HCT116 (cell line): ENCODE measurements around the gene GABRR3.

ENCODE experiments used
- CBX3 ChIP-seq: IDR thresholded peaks from 2 replicates; pipeline ENCODE4 v1.6.1; 2012; ENCODE audit warnings: low read depth
- CTCF ChIP-seq, 3 experiments: fragments of 200-600 bp in 1 of 3; sonication (generic) in 1 of 3; IDR thresholded peaks in 2 of 3; conservative IDR thresholded peaks in 1 of 3; 2 replicates each; pipeline ENCODE4 v1.5.1; 2012 to 2017; ENCODE audit warnings: low read depth in 2 of 3, low read length in 2 of 3, antibody characterized with exemption in 1 of 3, borderline replicate concordance in 1 of 3, control low read depth in 1 of 3, mild to moderate bottlenecking in 1 of 3, mixed read lengths in 1 of 3, mixed run types in 1 of 3, moderate library complexity in 1 of 3; ENCODE audit not compliant: insufficient read depth in 1 of 3
- EZH2 ChIP-seq: fragments of 200-600 bp; sonication (generic); IDR thresholded peaks from 2 replicates; pipeline ENCODE4 v1.6.1; 2017; ENCODE audit warnings: antibody characterized with exemption, mixed run types
- EZH2phosphoT487 ChIP-seq: fragments of 200-600 bp; IDR thresholded peaks from 2 replicates; pipeline ENCODE4 v1.6.1; 2018; ENCODE audit warnings: antibody characterized with exemption, borderline replicate concordance
- JUND ChIP-seq: IDR thresholded peaks from 2 replicates; pipeline ENCODE4 v1.6.1; 2012
- MAX ChIP-seq: IDR thresholded peaks from 2 replicates; pipeline ENCODE4 v1.6.1; 2012
- POLR2A ChIP-seq: IDR thresholded peaks from 2 replicates; pipeline ENCODE4 v1.7.0; 2011; ENCODE audit warnings: borderline replicate concordance; ENCODE audit not compliant: insufficient read depth, insufficient read length; ENCODE audit errors: extremely low read depth
- POLR2AphosphoS5 ChIP-seq: IDR thresholded peaks from 2 replicates; pipeline ENCODE4 v1.6.1; 2011; ENCODE audit warnings: mild to moderate bottlenecking, low read depth, low read length, moderate library complexity
- REST ChIP-seq: IDR thresholded peaks from 2 replicates; pipeline ENCODE4 v1.6.1; 2012; ENCODE audit warnings: low read depth
- SIN3A ChIP-seq: IDR thresholded peaks from 2 replicates; pipeline ENCODE4 v1.6.1; 2012; ENCODE audit warnings: low read depth
- SRF ChIP-seq: IDR thresholded peaks from 2 replicates; pipeline ENCODE4 v1.6.1; 2012; ENCODE audit warnings: low read depth
- YY1 ChIP-seq: IDR thresholded peaks from 2 replicates; pipeline ENCODE4 v1.6.1; 2011; ENCODE audit warnings: low read length, low read depth, moderate library complexity, mild to moderate bottlenecking; ENCODE audit not compliant: insufficient replicate concordance; ENCODE audit errors: extremely low read depth
- ZFX ChIP-seq: fragments of 450-650 bp; IDR thresholded peaks from 2 replicates; pipeline ENCODE4 v1.6.1; 2017

- TF ChIP-seq SRF: no peak
- TF ChIP-seq EZH2phosphoT487: no peak
- no peak for TF ChIP-seq CTCF (IDR thresholded peaks at IDR 0.05 in 2 of 3, conservative IDR thresholded peaks at IDR 0.05 in 1 of 3; ENCODE audit: borderline replicate concordance in 1 of 3, insufficient read depth in 1 of 3, low read depth in 2 of 3, low read length in 2 of 3)
- no peak for TF ChIP-seq POLR2AphosphoS5
- TF ChIP-seq POLR2A: no peak
- TF ChIP-seq CBX3: no peak
- TF ChIP-seq MAX: no peak
- TF ChIP-seq EZH2: no peak
- TF ChIP-seq REST: no peak
- no peak for TF ChIP-seq SIN3A
- no peak for TF ChIP-seq JUND
- no peak for TF ChIP-seq YY1
- no peak for TF ChIP-seq ZFX
These were observed 77.4 kb downstream of the GABRR3 start for GRCh38 chr3:97957617-97958311.
